ENCODE results near the gene PEX7.

Gene PEX7

DNA sequence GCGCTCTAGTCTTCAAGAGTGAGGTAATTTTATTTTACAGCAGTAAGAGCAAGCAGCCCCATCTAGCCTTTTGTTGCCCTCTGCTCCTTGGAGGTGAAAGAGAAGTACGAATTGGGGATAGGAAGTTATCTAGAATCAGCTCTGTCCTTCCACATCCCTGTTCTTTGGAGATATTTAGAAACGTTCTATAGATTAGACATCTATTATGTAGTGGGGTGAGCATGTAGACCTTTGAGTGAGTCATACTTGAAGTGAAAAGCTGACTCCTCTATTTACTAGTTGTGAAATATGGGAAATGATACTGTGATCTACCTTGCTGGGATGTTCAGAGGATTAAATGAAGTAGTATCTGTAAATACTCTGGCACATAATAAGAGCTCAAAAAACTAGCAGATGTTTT, 63.7 kb downstream of the PEX7 start:
- no peak for DNase-seq (ENCODE audit: low read depth)
- H3K4me3 ChIP-seq (ENCODE audit: low read depth, low read length), result no peak overlapping the region
- TF ChIP-seq, protein P1, sequence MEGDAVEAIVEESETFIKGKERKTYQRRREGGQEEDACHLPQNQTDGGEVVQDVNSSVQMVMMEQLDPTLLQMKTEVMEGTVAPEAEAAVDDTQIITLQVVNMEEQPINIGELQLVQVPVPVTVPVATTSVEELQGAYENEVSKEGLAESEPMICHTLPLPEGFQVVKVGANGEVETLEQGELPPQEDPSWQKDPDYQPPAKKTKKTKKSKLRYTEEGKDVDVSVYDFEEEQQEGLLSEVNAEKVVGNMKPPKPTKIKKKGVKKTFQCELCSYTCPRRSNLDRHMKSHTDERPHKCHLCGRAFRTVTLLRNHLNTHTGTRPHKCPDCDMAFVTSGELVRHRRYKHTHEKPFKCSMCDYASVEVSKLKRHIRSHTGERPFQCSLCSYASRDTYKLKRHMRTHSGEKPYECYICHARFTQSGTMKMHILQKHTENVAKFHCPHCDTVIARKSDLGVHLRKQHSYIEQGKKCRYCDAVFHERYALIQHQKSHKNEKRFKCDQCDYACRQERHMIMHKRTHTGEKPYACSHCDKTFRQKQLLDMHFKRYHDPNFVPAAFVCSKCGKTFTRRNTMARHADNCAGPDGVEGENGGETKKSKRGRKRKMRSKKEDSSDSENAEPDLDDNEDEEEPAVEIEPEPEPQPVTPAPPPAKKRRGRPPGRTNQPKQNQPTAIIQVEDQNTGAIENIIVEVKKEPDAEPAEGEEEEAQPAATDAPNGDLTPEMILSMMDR (IDR thresholded peaks at IDR 0.05; ENCODE audit: control insufficient read depth, extremely low read depth, insufficient read depth), result no peak

DNA sequence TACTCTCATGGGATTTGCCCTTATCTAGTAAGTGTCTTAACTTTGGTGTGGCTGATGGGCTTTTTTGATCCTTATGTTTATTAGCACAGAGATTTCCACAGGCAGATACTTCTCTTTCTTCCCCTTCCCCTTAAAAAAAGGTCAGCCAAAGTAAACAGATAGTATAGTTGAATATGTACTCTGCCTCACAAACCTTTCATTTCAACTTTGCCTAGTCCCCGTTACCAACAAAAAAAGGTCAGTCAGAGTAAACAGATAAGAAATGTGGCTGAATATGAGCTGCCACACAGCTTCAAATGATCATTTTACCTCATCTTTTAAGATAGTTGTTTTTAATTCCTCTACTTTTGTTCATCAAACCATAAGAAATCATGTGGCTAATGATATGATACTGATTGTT, 65.6 kb downstream of the PEX7 start:
- H3K4me3 ChIP-seq (ENCODE audit: low read depth, low read length), result no peak overlapping the region
- peak; percentile 10 for DNase-seq (ENCODE audit: low read depth)
- TF ChIP-seq, protein P1 (IDR thresholded peaks at IDR 0.05; ENCODE audit: control insufficient read depth, extremely low read depth, insufficient read depth), result no peak

DNA sequence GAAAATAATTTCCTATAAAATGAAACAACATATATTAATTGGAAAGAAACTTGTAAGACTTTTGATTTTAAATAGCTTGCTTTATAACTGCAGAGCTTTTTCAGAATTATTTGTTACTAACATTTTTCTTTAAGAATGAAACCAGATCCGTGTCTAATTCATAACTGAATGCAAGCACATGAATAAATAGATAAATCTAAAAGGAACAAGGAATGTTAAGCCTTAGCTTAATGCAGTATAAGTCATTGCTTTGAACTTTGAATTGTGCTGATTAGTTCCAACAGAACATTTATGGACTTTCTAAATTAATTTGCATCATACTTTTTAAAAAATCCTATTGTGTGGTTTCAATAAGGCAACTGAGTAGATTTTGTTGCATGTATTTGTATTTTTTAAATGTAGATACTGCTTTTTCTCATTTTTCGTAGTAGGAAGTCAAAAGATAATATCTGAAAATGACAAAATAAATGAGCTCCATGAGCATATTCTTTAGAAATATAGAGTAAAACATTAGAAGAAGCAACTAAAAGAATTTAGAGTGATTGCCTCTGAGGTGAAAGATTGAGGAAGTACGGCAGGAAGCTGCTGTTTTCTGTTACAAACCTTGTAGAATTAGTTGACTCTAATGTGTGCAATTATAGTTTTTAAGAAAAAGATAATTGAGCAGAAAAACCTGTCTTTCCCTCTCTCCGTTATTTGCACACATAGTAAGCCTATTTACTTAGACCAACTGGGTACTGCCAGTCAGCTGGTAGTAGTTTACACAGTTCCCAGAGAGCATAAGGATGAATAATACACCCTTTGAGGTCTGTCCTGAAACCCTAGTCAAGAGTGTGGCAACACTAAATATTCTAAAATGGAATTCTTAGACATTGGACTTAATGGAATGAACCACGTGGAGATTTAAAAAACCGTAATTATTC, 67.1 kb downstream of the PEX7 start:
- DNase-seq (ENCODE audit: low read depth), result peak; percentile 18
- peak overlapping the region; percentile 20; the same call in 1 of the 2 replicates for H3K4me3 ChIP-seq (ENCODE audit: low read depth, low read length)
- TF ChIP-seq, protein P1 (IDR thresholded peaks at IDR 0.05; ENCODE audit: control insufficient read depth, extremely low read depth, insufficient read depth), result no peak

DNA sequence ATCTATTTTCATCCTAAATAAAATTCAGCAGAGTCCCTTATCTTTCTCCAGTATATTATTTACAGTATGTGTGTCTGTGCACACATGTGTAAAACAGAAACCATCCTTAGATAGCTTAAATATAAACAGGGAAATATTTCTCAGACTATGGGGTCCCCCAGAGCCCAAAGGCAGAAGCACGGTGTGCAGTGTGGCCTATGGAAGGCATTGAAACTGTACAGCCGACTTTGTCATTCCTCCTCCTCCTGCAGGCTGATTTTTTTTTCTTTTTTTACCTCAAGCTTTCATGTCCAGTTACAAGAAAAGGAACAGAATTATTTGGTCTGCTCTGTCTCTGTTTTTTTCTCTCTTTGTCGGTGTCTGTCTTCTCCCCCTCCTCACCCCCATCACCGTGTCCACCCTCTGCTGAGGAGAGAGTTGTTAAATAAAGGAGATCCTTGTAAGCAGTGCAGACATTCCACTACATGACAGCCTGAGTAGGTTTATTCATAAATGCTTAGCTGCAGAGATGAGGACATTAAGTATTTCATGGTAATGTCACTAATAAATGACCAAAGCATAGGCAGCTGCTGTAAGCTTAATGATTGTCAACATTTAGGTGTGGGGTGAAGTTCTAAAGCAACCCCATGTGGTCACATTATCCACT, 67.9 kb downstream of the PEX7 start:
- TF ChIP-seq, protein P1 (IDR thresholded peaks at IDR 0.05; ENCODE audit: control insufficient read depth, extremely low read depth, insufficient read depth), result no peak
- no peak overlapping the region for H3K4me3 ChIP-seq (ENCODE audit: low read depth, low read length)
- no peak for DNase-seq (ENCODE audit: low read depth)

DNA sequence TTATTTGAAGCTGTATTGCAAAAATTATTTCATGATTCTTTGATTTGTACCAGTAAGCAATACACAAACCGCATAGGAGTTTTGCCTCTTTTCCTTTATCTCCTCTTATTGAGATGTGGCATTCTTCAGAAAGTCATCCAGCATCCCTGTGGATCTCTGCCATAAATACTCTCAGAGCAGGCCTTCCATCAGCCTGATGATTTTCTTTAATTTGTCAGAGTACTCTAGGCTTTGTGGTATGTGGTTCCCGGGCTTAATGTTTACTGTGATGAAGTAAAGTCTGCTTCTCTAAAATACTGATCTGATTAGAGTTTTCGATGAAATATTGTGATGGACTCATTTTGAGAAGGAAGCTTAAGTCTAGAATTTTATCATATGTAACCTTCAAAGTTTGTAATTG, 68.6 kb downstream of the PEX7 start:
- no peak for DNase-seq (ENCODE audit: low read depth)
- TF ChIP-seq, protein P1 (IDR thresholded peaks at IDR 0.05; ENCODE audit: control insufficient read depth, extremely low read depth, insufficient read depth), result no peak
- no peak overlapping the region for H3K4me3 ChIP-seq (ENCODE audit: low read depth, low read length)

DNA sequence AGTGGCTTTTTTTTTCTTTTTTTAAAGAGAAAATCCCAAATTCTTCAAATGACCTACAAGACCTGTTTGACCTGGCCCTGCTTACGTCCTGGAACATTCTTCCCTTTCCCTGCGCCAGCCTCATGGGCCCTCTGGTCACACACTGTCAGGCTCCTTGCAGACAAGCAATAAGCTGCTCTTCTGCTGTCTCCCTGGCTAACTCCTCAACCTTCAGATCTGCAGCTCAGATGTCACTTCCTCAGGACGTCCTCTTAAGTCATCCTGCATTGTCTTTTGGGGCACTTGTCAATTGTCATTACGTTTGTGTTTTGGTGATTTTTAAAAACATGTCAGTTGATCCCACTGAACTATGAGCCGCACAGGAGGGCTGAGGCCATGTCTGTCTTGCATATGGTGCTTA, 70.8 kb downstream of the PEX7 start:
- TF ChIP-seq, protein P1 (IDR thresholded peaks at IDR 0.05; ENCODE audit: control insufficient read depth, extremely low read depth, insufficient read depth), result no peak
- no peak overlapping the region for H3K4me3 ChIP-seq (ENCODE audit: low read depth, low read length)
- no peak for DNase-seq (ENCODE audit: low read depth)
